ENCODE data around the gene CNTNAP2.
"Not testable (repeated sequence)": the region's sequence is repeated elsewhere in the genome, so short reads cannot be mapped to it uniquely, and the experiment has no call there.

DNA sequence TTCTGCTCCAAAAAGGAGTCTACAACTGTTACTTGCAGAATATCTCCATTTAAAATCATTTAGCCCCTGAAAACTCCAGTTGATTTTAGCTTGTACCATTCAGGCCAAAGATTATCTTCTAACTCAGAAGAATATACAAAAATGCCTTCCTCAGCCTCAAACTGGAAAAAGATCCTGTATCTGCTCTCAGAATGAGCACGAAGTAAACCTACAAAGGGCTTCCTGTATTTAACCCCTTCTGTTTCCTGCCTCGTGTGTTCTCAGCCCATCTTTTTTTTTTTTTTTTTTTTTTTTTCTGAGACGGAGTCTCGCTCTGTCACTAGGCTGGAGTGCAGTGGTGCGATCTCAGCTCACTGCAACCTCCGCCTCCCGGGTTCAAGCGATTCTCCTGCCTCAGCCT lies 2334.9 kb downstream of the CNTNAP2 start:
- TF ChIP-seq, protein P1, sequence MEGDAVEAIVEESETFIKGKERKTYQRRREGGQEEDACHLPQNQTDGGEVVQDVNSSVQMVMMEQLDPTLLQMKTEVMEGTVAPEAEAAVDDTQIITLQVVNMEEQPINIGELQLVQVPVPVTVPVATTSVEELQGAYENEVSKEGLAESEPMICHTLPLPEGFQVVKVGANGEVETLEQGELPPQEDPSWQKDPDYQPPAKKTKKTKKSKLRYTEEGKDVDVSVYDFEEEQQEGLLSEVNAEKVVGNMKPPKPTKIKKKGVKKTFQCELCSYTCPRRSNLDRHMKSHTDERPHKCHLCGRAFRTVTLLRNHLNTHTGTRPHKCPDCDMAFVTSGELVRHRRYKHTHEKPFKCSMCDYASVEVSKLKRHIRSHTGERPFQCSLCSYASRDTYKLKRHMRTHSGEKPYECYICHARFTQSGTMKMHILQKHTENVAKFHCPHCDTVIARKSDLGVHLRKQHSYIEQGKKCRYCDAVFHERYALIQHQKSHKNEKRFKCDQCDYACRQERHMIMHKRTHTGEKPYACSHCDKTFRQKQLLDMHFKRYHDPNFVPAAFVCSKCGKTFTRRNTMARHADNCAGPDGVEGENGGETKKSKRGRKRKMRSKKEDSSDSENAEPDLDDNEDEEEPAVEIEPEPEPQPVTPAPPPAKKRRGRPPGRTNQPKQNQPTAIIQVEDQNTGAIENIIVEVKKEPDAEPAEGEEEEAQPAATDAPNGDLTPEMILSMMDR (IDR thresholded peaks at IDR 0.05) = not testable (repeated sequence)
- TF ChIP-seq EP300 (IDR thresholded peaks at IDR 0.05) = not testable (repeated sequence)

Measured in tibial nerve (tissue), 4 donors.